C4-2B (cell line): ENCODE data around the gene LRRC61.

Experiments
- CTCF ChIP-seq: fragments of 450-650 bp; conservative IDR thresholded peaks from 2 replicates; pipeline ENCODE4 v1.5.1; 2017; ENCODE audit warnings: mild to moderate bottlenecking
- ZFX ChIP-seq: fragments of 450-650 bp; IDR thresholded peaks from 2 replicates; pipeline ENCODE4 v1.6.1; 2017

DNA sequence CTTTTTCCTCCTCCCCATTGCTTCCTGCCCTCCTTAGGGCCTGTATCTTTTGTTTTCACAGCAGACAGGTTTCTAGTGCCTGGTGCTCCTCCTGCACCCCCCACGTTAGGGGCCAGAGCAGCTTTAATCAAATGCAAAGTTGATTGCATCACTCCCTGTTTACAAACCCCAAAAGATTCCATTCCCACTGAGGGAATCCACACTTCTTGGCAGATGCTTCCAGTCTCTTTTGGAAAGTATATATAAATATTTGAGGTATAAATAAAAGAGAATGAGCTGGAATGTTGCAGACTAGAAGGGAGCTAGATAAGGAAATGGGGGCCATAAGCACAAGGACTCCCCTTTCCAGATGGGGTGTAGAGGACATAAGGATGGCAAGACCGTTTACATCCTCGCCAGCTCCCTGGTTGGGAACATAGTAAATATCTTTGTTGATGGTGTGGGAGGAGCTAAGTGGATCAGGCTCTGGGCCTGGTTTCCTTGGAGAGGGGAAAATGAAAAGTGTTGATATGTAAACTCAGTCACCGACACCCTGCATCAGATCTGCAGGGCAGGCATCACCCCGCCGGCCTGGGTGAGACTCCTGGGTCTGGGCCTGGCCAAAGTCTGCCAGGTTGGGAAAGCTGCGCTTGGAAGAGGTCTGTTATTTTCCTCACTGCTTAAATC, 12.1 kb downstream of the LRRC61 start:
- no peak for TF ChIP-seq CTCF
- TF ChIP-seq ZFX = no peak
